Right lung (tissue), 5 donors: Measurements from ENCODE around the gene NPIPA5. TPM values are rescaled to one million over a fixed set of nuclear protein-coding genes. Genes with fewer than 3 reads are reported as not detected.
"Not testable (repeated sequence)": the region's sequence is repeated elsewhere in the genome, so short reads cannot be mapped to it uniquely, and the experiment has no call there.

Source experiments
- DNase-seq, 2 donors: peaks; one replicate each; pipeline ENCODE4 v3.0.0-alpha.2; 2013
- polyA plus RNA-seq, 5 donors: library from polyadenylated mRNA; unstranded; fragments of 120-200 nt; gene quantifications; one replicate each; pipeline versions ENCODE4 v1.2.1 to v1.2.3, GENCODE V29; 2013; ENCODE audit warnings: inconsistent platforms in 1 of 5, low replicate concordance in 1 of 5; ENCODE audit not compliant: insufficient read length in 5 of 5, insufficient read depth in 1 of 5

The NPIPA5 gene
- polyA plus RNA-seq, 5 donors, result 32.3 to 51.6 (median 43.3) TPM

DNA sequence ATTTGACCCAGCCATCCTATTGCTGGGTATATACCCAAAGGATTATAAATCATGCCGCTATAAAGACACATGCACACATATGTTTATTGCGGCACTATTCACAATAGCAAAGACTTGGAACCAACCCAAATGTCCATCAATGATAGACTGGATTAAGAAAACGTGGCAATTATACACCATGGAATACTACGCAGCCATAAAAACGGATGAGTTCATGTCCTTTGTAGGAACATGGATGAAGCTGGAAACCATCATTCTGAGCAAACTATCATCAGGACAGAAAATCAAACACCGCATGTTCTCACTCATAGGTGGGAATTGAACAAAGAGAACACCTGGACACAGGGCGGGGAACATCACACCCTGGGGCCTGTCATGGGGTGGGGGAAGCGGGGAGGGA, 14.9 kb upstream of the NPIPA5 start:
- DNase-seq, result not testable (repeated sequence)

DNA sequence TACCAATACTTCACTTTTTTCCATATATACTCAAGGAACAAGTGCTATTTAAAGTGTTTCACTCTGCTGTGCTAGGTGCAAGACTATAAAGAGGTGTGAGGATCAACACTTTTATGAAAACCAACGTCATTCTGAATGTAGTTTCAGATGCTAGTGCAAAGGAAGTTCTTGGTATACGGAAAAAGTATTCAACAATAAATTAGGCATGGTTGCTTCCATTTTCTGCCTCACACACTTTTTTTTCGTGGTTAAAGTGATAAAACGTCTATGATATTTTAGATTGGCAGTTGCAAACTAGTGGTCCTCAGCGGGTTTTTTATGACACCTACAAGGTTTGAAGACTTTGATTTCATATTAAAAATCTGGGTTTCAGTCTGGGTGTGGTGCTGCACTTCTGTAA, 11.8 kb upstream of the NPIPA5 start:
- not testable (repeated sequence) for DNase-seq

DNA sequence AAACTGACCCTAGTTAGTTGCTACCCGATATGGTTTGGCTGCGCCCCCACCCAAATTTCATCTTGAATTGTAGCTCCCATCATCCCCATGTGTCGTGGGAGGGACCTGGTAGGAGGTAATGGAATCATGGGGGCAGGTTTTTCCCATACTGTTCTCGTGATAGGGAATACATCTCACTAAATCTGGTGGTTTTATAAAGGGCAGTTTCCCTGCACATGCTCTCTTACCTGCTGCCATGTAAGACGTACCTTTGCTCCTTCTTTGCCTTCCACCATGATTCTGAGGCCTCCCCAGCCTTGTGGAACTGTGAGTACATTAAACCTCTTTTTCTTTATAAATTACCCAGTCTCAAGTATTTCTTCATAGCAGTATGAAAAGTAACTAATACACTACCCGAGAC, 10.0 kb upstream of the NPIPA5 start:
- DNase-seq, result not testable (repeated sequence)

DNA sequence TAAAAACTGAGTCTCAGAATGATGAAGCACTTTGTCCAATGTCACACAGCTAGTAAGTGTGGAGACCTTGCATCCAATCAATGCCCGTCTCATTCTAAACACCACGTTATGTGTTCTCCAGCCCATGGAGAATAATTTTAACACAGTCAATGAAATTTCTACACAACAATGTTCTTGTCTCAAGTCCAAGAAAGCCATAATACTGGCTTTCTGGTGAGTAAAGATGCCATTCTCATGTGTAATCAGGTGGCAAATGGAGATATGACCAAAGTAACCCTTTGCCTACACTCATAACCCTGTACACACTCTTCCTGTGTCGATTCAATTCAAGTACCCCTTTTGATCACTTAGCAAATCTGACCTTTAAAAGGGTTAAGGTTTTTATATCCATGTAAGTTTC, 4.7 kb upstream of the NPIPA5 start:
- not testable (repeated sequence) for DNase-seq

DNA sequence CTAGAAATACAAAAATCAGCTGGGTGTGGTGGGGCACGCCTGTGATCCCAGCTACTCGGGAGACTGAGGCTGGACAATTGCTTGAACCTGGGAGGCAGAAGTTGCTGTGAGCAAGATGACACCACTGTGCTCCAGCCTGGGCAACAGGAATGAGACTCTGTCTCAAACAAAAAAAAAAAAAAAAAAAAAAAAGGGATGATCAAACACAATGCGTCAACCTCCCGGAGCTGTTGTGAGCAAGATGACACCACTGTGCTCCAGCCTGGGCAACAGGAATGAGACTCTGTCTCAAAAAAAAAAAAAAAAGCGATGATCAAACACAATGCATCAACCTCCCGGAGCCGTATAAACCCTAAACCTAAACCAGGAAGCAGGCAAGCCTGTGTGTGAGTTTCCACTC, 20.6 kb downstream of the NPIPA5 start:
- DNase-seq, result not testable (repeated sequence)

DNA sequence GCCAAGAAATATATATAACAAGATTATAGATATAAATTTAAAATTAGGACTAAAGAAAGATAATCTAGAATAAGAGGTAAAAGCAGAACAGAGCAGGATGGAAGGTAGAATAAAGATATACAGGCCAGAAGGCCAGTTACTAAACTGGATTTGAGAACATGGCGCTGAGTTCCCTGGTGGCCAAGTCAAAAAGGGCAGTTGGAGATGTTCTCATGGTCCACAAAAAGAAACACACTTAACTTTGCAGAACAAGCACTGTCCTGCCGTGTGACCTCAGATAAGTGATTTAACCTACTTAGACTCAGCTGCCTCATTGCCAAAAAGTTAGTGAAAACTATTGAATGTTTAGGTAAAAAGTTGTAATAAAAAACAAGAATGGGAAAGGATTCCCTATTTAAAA, 23.2 kb downstream of the NPIPA5 start:
- DNase-seq, result not testable (repeated sequence)

DNA sequence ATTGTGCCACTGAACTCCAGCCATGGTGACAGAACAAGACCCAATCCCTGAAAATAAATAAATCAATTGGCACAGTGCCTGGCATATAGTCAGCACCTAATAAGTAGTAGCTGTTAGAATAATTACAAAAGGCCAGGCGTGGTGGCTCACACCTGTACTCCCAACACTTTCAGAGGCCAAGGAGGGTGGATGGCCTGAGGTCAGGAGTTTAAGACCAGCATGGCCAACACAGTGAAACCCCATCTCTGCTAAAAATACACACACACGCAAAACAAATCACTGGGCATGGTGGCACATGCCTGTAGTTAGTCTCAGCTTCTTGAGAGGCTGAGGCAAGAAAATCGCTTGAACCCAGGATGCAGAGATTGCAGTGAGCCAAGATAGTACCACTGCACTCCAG, 25.2 kb downstream of the NPIPA5 start:
- not testable (repeated sequence) for DNase-seq

DNA sequence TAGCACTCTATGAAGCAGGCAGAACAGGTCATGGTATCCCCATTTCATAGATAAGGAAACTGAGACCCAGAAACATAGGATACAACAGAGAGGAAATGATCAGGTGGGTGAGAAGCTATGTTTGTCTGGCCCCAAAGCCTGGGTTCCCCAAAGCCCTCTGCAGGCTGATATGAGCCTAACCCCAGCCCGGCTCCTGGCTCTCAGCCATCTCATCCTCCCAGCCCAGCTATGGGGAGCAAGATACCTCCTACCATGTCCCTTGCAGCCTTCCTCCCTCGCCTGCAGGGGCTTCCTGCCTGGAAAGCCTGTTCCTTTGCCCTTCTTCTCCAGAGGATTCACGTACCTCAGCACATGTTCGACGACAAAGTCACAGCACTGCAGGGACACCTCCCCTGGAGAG, 26.3 kb downstream of the NPIPA5 start:
- not testable (repeated sequence) for DNase-seq

- DNase-seq, result not testable (repeated sequence)
Measured at GRCh38 chr16:15351251-15351650, 26.8 kb downstream of the NPIPA5 start.

- DNase-seq, result not testable (repeated sequence)
Measured at GRCh38 chr16:15348721-15349120, 29.4 kb downstream of the NPIPA5 start.

DNA sequence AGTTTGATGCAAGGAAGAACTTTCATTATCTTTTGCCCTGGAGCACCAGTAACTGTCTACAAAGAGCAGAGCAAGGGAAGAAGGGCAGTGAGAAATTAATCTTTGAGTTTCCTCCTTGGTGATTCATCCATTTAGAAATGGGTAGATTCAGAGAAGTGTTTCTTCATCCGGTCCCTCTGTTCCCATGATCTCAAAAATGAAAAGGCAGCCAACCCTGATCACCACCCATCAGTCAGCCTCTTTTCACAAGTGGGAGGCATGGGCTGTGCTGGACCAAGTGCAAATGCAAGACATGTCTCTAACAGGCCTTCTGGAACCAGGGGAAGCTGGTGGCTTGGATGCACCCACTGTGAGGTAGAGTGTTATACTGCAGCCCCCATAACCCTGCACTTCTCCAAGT, 35.8 kb downstream of the NPIPA5 start:
- DNase-seq, result not testable (repeated sequence)

GRCh38 chr16:15338986-15339385, 39.1 kb downstream of the NPIPA5 start:
- not testable (repeated sequence) for DNase-seq

DNA sequence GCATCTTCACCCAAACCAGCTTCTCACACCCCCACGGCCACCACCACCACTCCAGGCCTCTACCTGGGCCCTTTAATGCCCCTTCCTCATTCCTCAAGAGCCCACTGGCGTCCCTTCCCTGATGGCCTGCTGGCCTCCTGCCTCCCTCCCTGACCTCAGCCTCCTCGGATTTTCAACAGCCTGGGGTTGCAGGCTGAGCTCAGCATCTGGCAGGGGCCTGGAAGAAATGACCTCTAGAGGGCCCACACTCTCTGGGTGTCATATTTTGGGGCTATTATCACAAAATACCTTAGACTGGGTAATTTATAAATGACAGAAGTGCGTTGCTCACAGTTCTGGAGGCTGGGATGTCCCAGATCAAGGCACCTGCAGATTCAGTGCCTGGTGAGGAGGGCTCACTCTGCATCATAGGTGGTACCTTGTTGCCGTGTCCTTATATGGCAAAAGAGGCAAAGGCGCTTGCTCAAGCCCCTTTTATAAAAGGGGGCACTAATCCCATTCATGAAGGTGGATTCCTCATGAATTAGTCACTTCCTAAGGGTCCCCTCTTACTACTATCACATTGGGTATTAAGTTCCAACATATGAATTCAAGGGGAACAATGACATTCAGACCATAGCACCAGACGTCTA, 40.0 kb downstream of the NPIPA5 start:
- not testable (repeated sequence) for DNase-seq

GRCh38 chr16:15335609-15336008, 42.5 kb downstream of the NPIPA5 start:
- not testable (repeated sequence) for DNase-seq

- not testable (repeated sequence) for DNase-seq
Measured at GRCh38 chr16:15333969-15334368, 44.1 kb downstream of the NPIPA5 start.

GRCh38 chr16:15330978-15331377, 47.1 kb downstream of the NPIPA5 start:
- DNase-seq, result not testable (repeated sequence)

GRCh38 chr16:15324954-15325353, 53.1 kb downstream of the NPIPA5 start:
- DNase-seq, result not testable (repeated sequence)

DNA sequence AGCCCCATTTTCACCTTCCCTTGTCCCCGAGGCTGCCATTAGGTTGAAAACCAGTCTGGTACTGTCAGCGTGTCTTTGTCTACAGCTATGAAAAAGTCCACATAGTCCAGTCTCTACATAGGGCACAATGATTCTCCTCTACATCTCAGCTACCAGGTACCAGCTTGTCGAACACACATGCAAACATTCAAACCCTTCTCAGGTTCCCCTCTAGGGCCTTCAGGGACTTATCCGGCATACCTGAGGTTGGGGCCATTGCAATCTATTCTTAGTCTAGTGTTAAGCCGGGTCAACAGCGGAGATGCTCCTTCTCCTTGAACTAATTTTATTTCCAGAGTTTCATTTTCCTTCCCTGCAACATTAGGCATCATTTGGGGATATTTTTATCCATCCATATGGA, 54.7 kb downstream of the NPIPA5 start:
- not testable (repeated sequence) for DNase-seq

- DNase-seq, result not testable (repeated sequence)
Measured at GRCh38 chr16:15321221-15321620, 56.9 kb downstream of the NPIPA5 start.

DNA sequence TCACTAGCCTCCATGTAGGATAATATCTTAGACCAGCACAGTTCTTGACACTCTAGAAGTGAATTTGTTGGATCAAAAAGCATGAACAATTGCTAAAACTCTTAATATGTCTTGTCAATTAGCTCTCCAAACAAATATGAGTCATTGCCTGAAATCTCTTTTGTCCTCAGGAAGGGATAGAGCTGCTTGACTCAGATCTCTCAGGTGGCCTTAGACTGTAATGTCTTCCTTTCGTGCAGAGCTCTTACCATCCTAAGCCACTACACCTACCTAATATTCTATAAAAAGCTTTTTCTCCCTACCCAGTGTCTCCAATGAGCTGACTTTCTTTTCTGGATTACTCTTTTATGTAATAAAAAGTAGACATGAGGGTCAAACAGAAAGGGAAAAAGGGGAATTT, 63.5 kb downstream of the NPIPA5 start:
- DNase-seq, result not testable (repeated sequence)
